Hepatocyte (in vitro differentiated cells): ENCODE measurements around the gene SLC13A1. TPM values are rescaled to one million over a fixed set of nuclear protein-coding genes. Genes with fewer than 3 reads are reported as not detected.

Experiments
- DNase-seq: peaks from one replicate; pipeline ENCODE4 v3.0.0-alpha.2; 2016; ENCODE audit warnings: low spot score
- H2AFZ ChIP-seq: fragments of 200-600 bp; sonication (generic); 2 replicates; pipeline ENCODE4 v1.6.0; 2016; ENCODE audit warnings: antibody characterized with exemption, mild to moderate bottlenecking
- H3K27ac ChIP-seq: fragments of 200-600 bp; sonication (generic); 2 replicates; pipeline ENCODE4 v1.5.1; 2016; ENCODE audit warnings: mild to moderate bottlenecking
- H3K27me3 ChIP-seq: fragments of 200-600 bp; sonication (generic); 2 replicates; pipeline ENCODE4 v1.6.1; 2016
- H3K36me3 ChIP-seq: fragments of 200-600 bp; sonication (generic); replicated peaks from 2 replicates; pipeline ENCODE4 v1.5.1; 2016; ENCODE audit warnings: low read depth; ENCODE audit not compliant: insufficient read depth
- H3K4me1 ChIP-seq: fragments of 200-600 bp; sonication (generic); 2 replicates; pipeline ENCODE4 v1.5.1; 2016; ENCODE audit warnings: mild to moderate bottlenecking, moderate library complexity; ENCODE audit not compliant: insufficient read depth
- H3K4me2 ChIP-seq: fragments of 200-600 bp; sonication (generic); 2 replicates; pipeline ENCODE4 v1.6.0; 2016
- H3K4me3 ChIP-seq: fragments of 200-600 bp; sonication (generic); 2 replicates; pipeline ENCODE4 v1.5.1; 2016; ENCODE audit warnings: mild to moderate bottlenecking
- H3K79me2 ChIP-seq: fragments of 200-600 bp; sonication (generic); 2 replicates; pipeline ENCODE4 v1.6.0; 2017; ENCODE audit warnings: mild to moderate bottlenecking
- H3K9me2 ChIP-seq: fragments of 200-600 bp; sonication (generic); replicated peaks from 2 replicates; pipeline ENCODE4 v1.6.0; 2017; ENCODE audit warnings: mild to moderate bottlenecking; ENCODE audit not compliant: insufficient read depth
- H3K9me3 ChIP-seq: fragments of 200-600 bp; sonication (generic); 2 replicates; pipeline ENCODE4 v1.5.1; 2016; ENCODE audit warnings: low read depth, mild to moderate bottlenecking
- H4K20me1 ChIP-seq: fragments of 200-600 bp; sonication (generic); 2 replicates; pipeline ENCODE4 v1.6.0; 2016; ENCODE audit warnings: mild to moderate bottlenecking; ENCODE audit not compliant: insufficient read depth, poor library complexity, severe bottlenecking
- EZH2 ChIP-seq: fragments of 200-600 bp; sonication (generic); IDR thresholded peaks from 2 replicates; pipeline ENCODE4 v1.6.1; 2016; ENCODE audit warnings: antibody characterized with exemption, mild to moderate bottlenecking, borderline replicate concordance
- EZH2phosphoT487 ChIP-seq: fragments of 200-600 bp; sonication (generic); IDR thresholded peaks from one replicate; pipeline ENCODE4 v1.6.1; 2018; ENCODE audit warnings: antibody characterized with exemption, mild to moderate bottlenecking, low read depth, moderate library complexity; ENCODE audit not compliant: unreplicated experiment, severe bottlenecking
- WGBS: methylation state at CpG from one replicate; pipeline ENCODE4 v1.1.6; 2016; ENCODE audit warnings: low lambda C conversion rate; ENCODE audit errors: missing lambda C conversion rate; 5-methylcytosine and 5-hydroxymethylcytosine counted together
- polyA plus RNA-seq: library from polyadenylated mRNA; unstranded; fragments of >200 nt; fragmentation: Nextera tagmentation; extraction: Ambion mirVana; gene quantifications from 2 replicates; pipeline ENCODE4 v1.2.1, GENCODE V29; 2016
- total RNA-seq: library from RNA; depleted of rRNA; stranded (reverse); fragments of >200 nt; gene quantifications from 2 replicates; pipeline ENCODE4 v1.2.3, GENCODE V29; 2014
- TF ChIP-seq, protein P1 (sequence below): fragments of 200-600 bp; sonication (generic); IDR thresholded peaks from 2 replicates; pipeline ENCODE4 v1.5.1; 2016; ENCODE audit warnings: antibody characterized with exemption, mild to moderate bottlenecking; ENCODE audit not compliant: poor library complexity

The SLC13A1 gene
- total and polyA plus RNA-seq, 2 experiments from 2014 or later = 0.07 TPM; not detected in 1

DNA sequence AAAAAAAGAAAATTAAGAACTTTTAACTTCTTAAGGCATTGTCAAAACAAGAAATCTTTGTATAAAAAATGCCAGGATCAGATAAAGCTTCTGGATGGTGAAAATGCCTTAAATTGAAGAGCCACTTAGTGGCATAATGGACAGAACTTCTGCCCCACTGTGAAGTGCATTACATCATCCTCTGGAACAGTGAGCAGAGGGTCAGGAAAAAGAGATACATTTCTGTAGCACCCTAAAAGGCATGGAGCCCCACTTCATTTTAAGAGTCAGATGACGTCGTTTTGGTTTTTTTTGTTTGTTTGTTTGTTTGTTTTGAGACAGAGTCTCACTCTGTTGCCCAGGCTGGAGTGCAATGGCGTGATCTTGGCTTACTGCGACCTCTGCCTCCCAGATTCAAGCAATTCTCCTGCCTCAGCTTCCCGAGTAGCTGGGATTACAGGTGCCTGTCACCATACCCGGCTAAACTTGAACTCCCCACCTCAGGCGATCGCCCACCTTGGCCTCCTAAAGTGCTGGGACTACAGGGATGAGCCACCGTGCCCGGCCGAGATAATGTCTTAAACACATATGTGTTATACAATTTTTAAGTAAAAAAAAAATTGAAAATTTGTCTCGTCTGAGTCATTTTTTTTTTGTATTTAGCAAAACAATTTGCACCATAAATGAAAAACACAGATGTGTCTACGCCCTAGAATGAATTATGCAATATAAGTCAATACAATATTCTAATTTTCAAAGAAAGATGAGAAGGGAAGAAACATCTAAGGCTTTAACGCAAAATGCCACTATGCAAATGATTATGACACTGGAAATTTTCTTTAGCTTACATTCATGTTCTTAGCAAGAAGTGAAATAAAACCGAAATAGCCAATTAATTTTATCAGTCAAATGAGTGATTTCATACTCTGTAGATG lies 29.2 kb downstream of the SLC13A1 start:
- DNase-seq = no peak
- no peaks in the 10 kb centered on the region for H3K9me2 ChIP-seq
- H3K4me3 ChIP-seq = no peak overlapping the region
- no peak overlapping the region for H3K4me2 ChIP-seq
- H3K27ac ChIP-seq = no peak overlapping the region
- H3K36me3 ChIP-seq = no peaks in the 10 kb centered on the region
- no peaks in the 10 kb centered on the region for H4K20me1 ChIP-seq
- no peaks in the 10 kb centered on the region for H3K79me2 ChIP-seq
- no peak overlapping the region for H2AFZ ChIP-seq
- no peaks in the 10 kb centered on the region for H3K27me3 ChIP-seq
- H3K4me1 ChIP-seq = no peaks in the 10 kb centered on the region
- TF ChIP-seq EZH2phosphoT487 (no peak), EZH2 (no peak)
- TF ChIP-seq, protein P1, sequence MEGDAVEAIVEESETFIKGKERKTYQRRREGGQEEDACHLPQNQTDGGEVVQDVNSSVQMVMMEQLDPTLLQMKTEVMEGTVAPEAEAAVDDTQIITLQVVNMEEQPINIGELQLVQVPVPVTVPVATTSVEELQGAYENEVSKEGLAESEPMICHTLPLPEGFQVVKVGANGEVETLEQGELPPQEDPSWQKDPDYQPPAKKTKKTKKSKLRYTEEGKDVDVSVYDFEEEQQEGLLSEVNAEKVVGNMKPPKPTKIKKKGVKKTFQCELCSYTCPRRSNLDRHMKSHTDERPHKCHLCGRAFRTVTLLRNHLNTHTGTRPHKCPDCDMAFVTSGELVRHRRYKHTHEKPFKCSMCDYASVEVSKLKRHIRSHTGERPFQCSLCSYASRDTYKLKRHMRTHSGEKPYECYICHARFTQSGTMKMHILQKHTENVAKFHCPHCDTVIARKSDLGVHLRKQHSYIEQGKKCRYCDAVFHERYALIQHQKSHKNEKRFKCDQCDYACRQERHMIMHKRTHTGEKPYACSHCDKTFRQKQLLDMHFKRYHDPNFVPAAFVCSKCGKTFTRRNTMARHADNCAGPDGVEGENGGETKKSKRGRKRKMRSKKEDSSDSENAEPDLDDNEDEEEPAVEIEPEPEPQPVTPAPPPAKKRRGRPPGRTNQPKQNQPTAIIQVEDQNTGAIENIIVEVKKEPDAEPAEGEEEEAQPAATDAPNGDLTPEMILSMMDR = no peak
- H3K9me3 ChIP-seq = no peaks in the 10 kb centered on the region
- 95% methylated on average over 15 of the region's 15 CpGs for WGBS

DNA sequence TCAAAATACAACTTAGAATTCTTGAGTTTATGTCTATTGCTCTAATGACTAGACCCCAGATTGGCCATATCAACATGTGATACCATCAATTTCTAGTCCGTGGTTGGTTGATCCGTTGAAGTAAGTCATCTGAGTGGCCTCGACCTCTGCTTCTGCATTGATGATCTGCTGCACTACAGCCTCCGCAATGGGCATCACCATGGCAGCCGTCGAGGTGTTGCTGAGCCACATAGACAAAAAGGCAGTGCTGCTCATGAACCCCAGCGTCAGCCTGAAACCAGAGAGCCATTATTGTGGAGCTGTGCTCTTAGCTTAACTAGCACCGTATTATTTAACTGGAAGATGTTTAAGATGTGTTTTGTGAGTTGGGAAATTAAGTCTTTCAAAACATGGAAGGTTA lies 30.7 kb downstream of the SLC13A1 start:
- DNase-seq = no peak
- Histone ChIP-seq H3K4me1 (no peaks in the 10 kb centered on the region), H4K20me1 (no peaks in the 10 kb centered on the region), H3K27ac (no peak overlapping the region), H3K36me3 (no peaks in the 10 kb centered on the region), H3K9me3 (no peaks in the 10 kb centered on the region), H3K4me2 (no peak overlapping the region), H3K4me3 (no peak overlapping the region), H3K79me2 (no peaks in the 10 kb centered on the region), H3K27me3 (no peaks in the 10 kb centered on the region), H3K9me2 (no peaks in the 10 kb centered on the region), H2AFZ (no peak overlapping the region)
- 94% methylated on average over 8 of the region's 8 CpGs for WGBS
- TF ChIP-seq EZH2phosphoT487 (no peak), EZH2 (no peak)
- TF ChIP-seq, protein P1 = no peak

DNA sequence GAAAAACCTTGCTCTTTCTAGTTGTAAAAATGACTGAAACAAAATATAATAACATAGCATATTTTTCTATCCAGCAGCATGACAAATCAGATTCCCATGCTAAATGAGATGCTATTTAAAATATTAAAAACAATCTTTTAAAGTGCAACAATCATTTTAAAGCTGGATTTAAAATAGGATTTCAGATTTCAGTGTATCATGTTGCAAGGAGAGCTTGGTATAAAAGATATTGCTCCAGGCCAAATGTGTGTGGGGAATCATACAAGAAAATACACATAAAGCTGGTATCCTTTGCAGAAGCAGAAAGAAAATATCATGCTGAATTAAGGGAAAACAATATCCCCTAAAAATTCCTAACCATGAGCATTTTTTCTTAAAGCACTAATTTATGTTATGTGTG lies 42.2 kb downstream of the SLC13A1 start:
- no peaks in the 10 kb centered on the region for H3K9me3 ChIP-seq
- H3K9me2 ChIP-seq = no peaks in the 10 kb centered on the region
- H3K79me2 ChIP-seq = no peaks in the 10 kb centered on the region
- H3K27ac ChIP-seq = no peak overlapping the region
- H3K27me3 ChIP-seq = no peaks in the 10 kb centered on the region
- no peak overlapping the region for H2AFZ ChIP-seq
- H3K36me3 ChIP-seq = no peaks in the 10 kb centered on the region
- TF ChIP-seq, protein P1 = no peak
- no peak for TF ChIP-seq EZH2
- no peak for TF ChIP-seq EZH2phosphoT487
- H3K4me1 ChIP-seq = no peaks in the 10 kb centered on the region
- DNase-seq = no peak
- no peaks in the 10 kb centered on the region for H4K20me1 ChIP-seq
- no peak overlapping the region for H3K4me2 ChIP-seq
- no peak overlapping the region for H3K4me3 ChIP-seq
